SK-N-SH (cell line): ENCODE data around the gene ATP6V0C. TPM values are rescaled to one million over a fixed set of nuclear protein-coding genes. Genes with fewer than 3 reads are reported as not detected.

Experiments used
- CTCF ChIA-PET: fragments of 300-600, 350-600 bp; formaldehyde crosslinking; extraction: SDS; loops from one replicate; lab custom pipeline; 2021; lab: Yijun Ruan, JAX
- POLR2A ChIA-PET: fragments of 350-600 bp; sonication (Branson Sonifier 250); formaldehyde crosslinking; extraction: SDS; loops from one replicate; lab custom pipeline; 2020; ENCODE audit warnings: antibody characterized with exemption, inconsistent platforms; lab: Yijun Ruan, JAX
- DNase-seq: peaks from one replicate; pipeline ENCODE4 v3.0.0; 2012
- H2AFZ ChIP-seq: fragments of 200-600 bp; sonication (generic); 2 replicates; pipeline ENCODE4 v1.8.1; 2016; ENCODE audit warnings: antibody characterized with exemption, mild to moderate bottlenecking, low read depth
- H3F3A ChIP-seq: fragments of 200-600 bp; sonication (generic); replicated peaks from 2 replicates; pipeline ENCODE3; 2016; ENCODE audit warnings: antibody characterized with exemption, mild to moderate bottlenecking; ENCODE audit not compliant: insufficient read depth
- H3K27ac ChIP-seq, 2 experiments: fragments of 200-500 bp in 1 of 2; fragments of 200-600 bp in 1 of 2; sonication (Bioruptor generic) in 1 of 2; sonication (generic), shearing (Covaris generic) in 1 of 2; 2 replicates each; pipeline versions ENCODE4 v1.5.1 to v1.6.1; 2014 to 2016; ENCODE audit warnings: low read depth in 2 of 2, inconsistent platforms in 1 of 2, low read length in 1 of 2, mild to moderate bottlenecking in 1 of 2, mixed read lengths in 1 of 2
- H3K27me3 ChIP-seq: fragments of 200-600 bp; sonication (generic), shearing (Covaris generic); 2 replicates; pipeline ENCODE4 v1.6.1; 2016; ENCODE audit warnings: mixed run types; ENCODE audit not compliant: insufficient read depth
- H3K36me3 ChIP-seq, 2 experiments: fragments of 200-500 bp in 1 of 2; fragments of 200-600 bp in 1 of 2; sonication (Bioruptor generic) in 1 of 2; sonication (generic) in 1 of 2; replicated peaks in 1 of 2; 2 replicates each; pipeline versions ENCODE3 to v1.5.1; 2014 to 2016; ENCODE audit warnings: low read length in 1 of 2, mild to moderate bottlenecking in 1 of 2; ENCODE audit not compliant: insufficient read depth in 2 of 2, control insufficient read depth in 1 of 2
- H3K4me1 ChIP-seq, 2 experiments: fragments of 200-500 bp in 1 of 2; fragments of 200-600 bp in 1 of 2; sonication (Bioruptor generic) in 1 of 2; sonication (generic), shearing (Covaris generic) in 1 of 2; 2 replicates each; pipeline versions ENCODE4 v1.5.1 to v1.6.1; 2014 to 2016; ENCODE audit warnings: low read depth in 1 of 2, low read length in 1 of 2, mixed run types in 1 of 2; ENCODE audit not compliant: insufficient read depth in 2 of 2, control insufficient read depth in 1 of 2
- H3K4me2 ChIP-seq: fragments of 200-600 bp; sonication (generic), shearing (Covaris generic); 2 replicates; pipeline ENCODE4 v1.6.1; 2017; ENCODE audit warnings: mixed run types
- H3K4me3 ChIP-seq, 2 experiments: fragments of 200-500 bp in 1 of 2; fragments of 200-600 bp in 1 of 2; sonication (Bioruptor generic) in 1 of 2; sonication (generic), shearing (Covaris generic) in 1 of 2; 2 replicates each; pipeline versions ENCODE4 v1.5.1 to v1.8.1; 2014 to 2016; ENCODE audit warnings: low read depth in 2 of 2, inconsistent platforms in 1 of 2, low read length in 1 of 2, mild to moderate bottlenecking in 1 of 2, mixed read lengths in 1 of 2, moderate library complexity in 1 of 2
- H3K79me2 ChIP-seq: fragments of 200-600 bp; sonication (generic); 2 replicates; pipeline ENCODE4 v1.8.1; 2017; ENCODE audit warnings: mild to moderate bottlenecking; ENCODE audit not compliant: insufficient read depth
- H3K9ac ChIP-seq: fragments of 200-600 bp; sonication (generic); 2 replicates; pipeline ENCODE4 v1.6.1; 2017; ENCODE audit warnings: mixed run types
- H3K9me2 ChIP-seq: fragments of 200-600 bp; sonication (generic); 2 replicates; pipeline ENCODE4 v1.6.1; 2017; ENCODE audit warnings: mixed run types
- H3K9me3 ChIP-seq: fragments of 200-600 bp; sonication (generic); 2 replicates; pipeline ENCODE4 v1.6.1; 2017; ENCODE audit warnings: mixed run types, mild to moderate bottlenecking, moderate library complexity
- H4K20me1 ChIP-seq: fragments of 200-600 bp; sonication (generic); 2 replicates; pipeline ENCODE4 v1.6.1; 2017; ENCODE audit warnings: mild to moderate bottlenecking, mixed run types; ENCODE audit not compliant: insufficient read depth
- CHD2 ChIP-seq: fragments of 150-350 bp; IDR thresholded peaks from 2 replicates; pipeline ENCODE4 v1.6.1; 2018; ENCODE audit warnings: low read length; ENCODE audit not compliant: partially characterized antibody
- EZH2phosphoT487 ChIP-seq: fragments of 200-600 bp; sonication (generic); IDR thresholded peaks from 2 replicates; pipeline ENCODE4 v1.6.1; 2017; ENCODE audit warnings: low read depth, mixed run types, mild to moderate bottlenecking, antibody characterized with exemption, moderate library complexity, borderline replicate concordance
- FOSL2 ChIP-seq: IDR thresholded peaks from 2 replicates; pipeline ENCODE4 v1.4.0; 2012; ENCODE audit warnings: low read depth, mild to moderate bottlenecking, moderate library complexity, borderline replicate concordance
- FOXJ3 ChIP-seq: sonication (generic); formaldehyde crosslinking; IDR thresholded peaks from 2 replicates; pipeline ENCODE4 v1.5.1; 2020; ENCODE audit warnings: mild to moderate bottlenecking, missing genetic modification reagents
- FOXM1 ChIP-seq: IDR thresholded peaks from 2 replicates; pipeline ENCODE4 v1.4.0; 2012; ENCODE audit warnings: low read depth, mild to moderate bottlenecking
- GATA2 ChIP-seq: sonication (generic); formaldehyde crosslinking; IDR thresholded peaks from 2 replicates; pipeline ENCODE4 v1.5.0; 2020; ENCODE audit warnings: mild to moderate bottlenecking, missing genetic modification reagents
- JUND ChIP-seq: IDR thresholded peaks from 2 replicates; pipeline ENCODE4 v1.4.0; 2012
- MEF2A ChIP-seq: IDR thresholded peaks from 2 replicates; pipeline ENCODE4 v1.4.0; 2012; ENCODE audit warnings: low read depth, borderline replicate concordance
- MXI1 ChIP-seq: IDR thresholded peaks from 2 replicates; pipeline ENCODE4 v1.6.1; 2012; ENCODE audit warnings: mild to moderate bottlenecking, low read depth, low read length, improper control_type of control experiment
- RCOR1 ChIP-seq: fragments of 150-350 bp; IDR thresholded peaks from 2 replicates; pipeline ENCODE4 v1.6.1; 2017; ENCODE audit warnings: antibody characterized with exemption, low read length
- RFX5 ChIP-seq: IDR thresholded peaks from 2 replicates; pipeline ENCODE4 v1.6.1; 2012; ENCODE audit warnings: mild to moderate bottlenecking, improper control_type of control experiment, low read length
- RXRA ChIP-seq: IDR thresholded peaks from 2 replicates; pipeline ENCODE4 v1.4.0; 2012; ENCODE audit warnings: low read depth, mild to moderate bottlenecking, borderline replicate concordance
- SIN3A ChIP-seq: IDR thresholded peaks from 2 replicates; pipeline ENCODE4 v1.6.1; 2012; ENCODE audit warnings: low read depth, mild to moderate bottlenecking, low read length, moderate library complexity, borderline replicate concordance
- TEAD4 ChIP-seq: IDR thresholded peaks from 2 replicates; pipeline ENCODE4 v1.4.0; 2012; ENCODE audit warnings: mild to moderate bottlenecking, borderline replicate concordance; ENCODE audit not compliant: insufficient read depth
- USF2 ChIP-seq: fragments of 150-350 bp; IDR thresholded peaks from 2 replicates; pipeline ENCODE4 v1.6.1; 2017; ENCODE audit warnings: antibody characterized with exemption, low read length, low read depth, borderline replicate concordance
- ZBTB33 ChIP-seq: IDR thresholded peaks from 2 replicates; pipeline ENCODE4 v1.4.0; 2012; ENCODE audit warnings: low read depth, borderline replicate concordance
- WGBS: methylation state at CpG from one replicate; pipeline ENCODE4 v1.1.6; 2017; ENCODE audit warnings: low lambda C conversion rate; 5-methylcytosine and 5-hydroxymethylcytosine counted together
- polyA plus RNA-seq, 3 experiments: library from polyadenylated mRNA; depleted of rRNA; stranded (reverse); fragments of >200 nt; gene quantifications; 2 replicates each; pipeline ENCODE4 v1.2.3, GENCODE V29; 2012

The ATP6V0C gene
- polyA plus RNA-seq, 1 of the 3 experiments (the other 2 are of a cell fraction), result 80.1 TPM

GRCh38 chr16:2527784-2528100 is 14.0 kb downstream of the ATP6V0C start:
- no peaks in the 10 kb centered on the region for H3K9me3 ChIP-seq
- TF ChIP-seq RXRA (no peak), FOSL2 (no peak), MXI1 (no peak), RCOR1 (no peak), SIN3A (no peak), CHD2 (no peak), EZH2phosphoT487 (no peak), RFX5 (no peak), GATA2 (CRISPR knock-in tag) (no peak), JUND (no peak), USF2 (no peak), FOXJ3 (no peak), TEAD4 (no peak), MEF2A (no peak), FOXM1 (no peak)
- H3K4me2 ChIP-seq, result no peak overlapping the region

GRCh38 chr16:2528161-2529060 is 14.7 kb downstream of the ATP6V0C start:
- Histone ChIP-seq H3K4me1 (peaks cover 0 to 8% of the 10 kb centered on the region in 2 experiments; a peak in 2 of 4 replicates), H3K27ac (no peak overlapping the region), H3K9me2 (no peaks in the 10 kb centered on the region), H3F3A (peaks cover 3% of the 10 kb centered on the region), H3K4me3 (no peak overlapping the region), H3K36me3 (peaks cover 13 to 36% of the 10 kb centered on the region in 2 experiments), H4K20me1 (no peaks in the 10 kb centered on the region), H3K9me3 (no peaks in the 10 kb centered on the region), H3K4me2 (no peak overlapping the region), H2AFZ (no peak overlapping the region), H3K27me3 (no peaks in the 10 kb centered on the region), H3K9ac (no peak overlapping the region), H3K79me2 (peaks cover 9% of the 10 kb centered on the region; the same call in 1 of the 2 replicates)
- CTCF ChIA-PET, result no interaction called here
- TF ChIP-seq EZH2phosphoT487 (no peak), ZBTB33 (no peak), RFX5 (no peak)
- WGBS, result 98% methylated on average over 10 of the region's 36 CpGs
- POLR2A ChIA-PET, result interaction anchor here (1.5 kb wide), 1 partner anchor 8 kb away, joined by 3 read pairs; the partner anchor contains the start of gene AMDHD2
- peak; percentile 14 for DNase-seq

More at GRCh38 chr16:2527784-2528100, 14.0 kb downstream of the ATP6V0C start:
- WGBS, result 95% methylated on average over 21 of the region's 24 CpGs
- Histone ChIP-seq H3K4me1 (peaks cover 0 to 8% of the 10 kb centered on the region in 2 experiments; a peak in 2 of 4 replicates), H3K27me3 (no peaks in the 10 kb centered on the region), H4K20me1 (no peaks in the 10 kb centered on the region), H3K27ac (no peak overlapping the region), H3K79me2 (peaks cover 16% of the 10 kb centered on the region; the same call in 1 of the 2 replicates), H3K36me3 (peaks cover 17 to 39% of the 10 kb centered on the region in 2 experiments), H3K4me3 (no peak overlapping the region), H3K9me2 (no peaks in the 10 kb centered on the region), H3K9ac (no peak overlapping the region), H2AFZ (no peak overlapping the region), H3F3A (peaks cover 3% of the 10 kb centered on the region)
- DNase-seq, result no peak
- POLR2A ChIA-PET, result no interaction called here
- CTCF ChIA-PET, result no interaction called here
